Lower leg skin (tissue), 4 donors: ENCODE data around the gene GLP1R. TPM values are rescaled to one million over a fixed set of nuclear protein-coding genes. Genes with fewer than 3 reads are reported as not detected.

Source experiments
- DNase-seq, 2 donors: peaks; one replicate each; pipeline ENCODE4 v3.0.0-alpha.2; 2019; ENCODE audit warnings: low spot score in 2 of 2
- H3K4me3 ChIP-seq: fragments of 200-600 bp; sonication (generic); 2 replicates; pipeline ENCODE4 v1.5.1; 2017; ENCODE audit warnings: mild to moderate bottlenecking, low read depth; ENCODE audit not compliant: poor library complexity, severe bottlenecking
- CTCF ChIP-seq, 3 donors: fragments of 450-650 bp; IDR thresholded peaks; one replicate each; pipeline ENCODE4 v1.5.1; 2016; ENCODE audit warnings: antibody characterized with exemption in 3 of 3, mild to moderate bottlenecking in 3 of 3, moderate library complexity in 2 of 3
- POLR2A ChIP-seq, 2 donors: fragments of 450-650 bp; IDR thresholded peaks; one replicate each; pipeline ENCODE4 v1.6.1; 2016 to 2017; ENCODE audit warnings: antibody characterized with exemption in 2 of 2, mild to moderate bottlenecking in 1 of 2, moderate library complexity in 1 of 2
- WGBS, 2 donors: methylation state at CpG; one replicate each; pipeline ENCODE4 v1.1.5; 2018; 5-methylcytosine and 5-hydroxymethylcytosine counted together
- intact Hi-C: fragments of 100-400 bp; cut with DNase I; formaldehyde crosslinking; loops from one replicate; pipeline ENCODE4 v1.15.0; 2023; ENCODE audit warnings: low total_unique reads
- total RNA-seq, 4 donors: library from RNA; depleted of rRNA; stranded (reverse); fragments of >200 nt; gene quantifications; one replicate each; pipeline ENCODE4 v1.1.0, GENCODE V29; 2016

Gene GLP1R
- total RNA-seq, 4 donors from 2014 or later: 0.10 to 1.3 TPM; not detected in 2

GRCh38 chr6:39082310-39082709, 33.7 kb downstream of the GLP1R start:
- intact Hi-C loops: no loop called here
- DNase-seq: no peak
- 72 to 78% methylated on average over 8 of the region's 8 CpGs for WGBS, 2 donors
- H3K4me3 ChIP-seq: no peak overlapping the region
- TF ChIP-seq POLR2A (IDR thresholded peaks at IDR 0.05) (no peak), CTCF (IDR thresholded peaks at IDR 0.05) (no peak)

- intact Hi-C loops: no loop called here
- no peak overlapping the region for H3K4me3 ChIP-seq
- TF ChIP-seq POLR2A (IDR thresholded peaks at IDR 0.05): no peak
- TF ChIP-seq CTCF (IDR thresholded peaks at IDR 0.05): no peak
- peak in 1 of 2 donors; percentile 48 for DNase-seq
- 11 to 31% methylated on average over 1 of the region's 2 CpGs for WGBS, 2 donors
Measured at GRCh38 chr6:39083231-39083634, 34.7 kb downstream of the GLP1R start.

DNA sequence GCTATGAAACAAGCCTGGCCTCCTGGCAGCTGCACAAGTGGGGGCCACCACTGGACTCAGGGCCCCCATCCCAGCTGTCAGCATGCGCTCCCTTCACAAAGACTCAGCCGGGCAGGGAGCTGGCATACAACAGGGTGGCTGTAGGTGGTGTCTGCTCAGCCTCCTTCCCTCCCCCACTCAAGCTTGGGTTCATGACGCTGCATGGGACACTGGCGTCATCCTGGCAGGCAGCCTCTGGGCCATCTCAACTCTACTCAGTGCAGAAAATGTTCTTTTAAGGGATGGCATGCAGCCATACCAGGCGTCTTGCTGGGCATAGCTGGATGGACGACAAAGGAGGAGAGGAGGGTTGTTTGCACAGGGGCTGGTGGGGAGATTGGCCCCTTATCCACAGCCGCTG, 35.9 kb downstream of the GLP1R start:
- intact Hi-C loops: no loop called here
- WGBS, 2 donors: 81 to 83% methylated on average over 7 of the region's 7 CpGs
- TF ChIP-seq POLR2A (IDR thresholded peaks at IDR 0.05) (no peak), CTCF (IDR thresholded peaks at IDR 0.05) (no peak)
- DNase-seq: no peak
- no peak overlapping the region for H3K4me3 ChIP-seq

DNA sequence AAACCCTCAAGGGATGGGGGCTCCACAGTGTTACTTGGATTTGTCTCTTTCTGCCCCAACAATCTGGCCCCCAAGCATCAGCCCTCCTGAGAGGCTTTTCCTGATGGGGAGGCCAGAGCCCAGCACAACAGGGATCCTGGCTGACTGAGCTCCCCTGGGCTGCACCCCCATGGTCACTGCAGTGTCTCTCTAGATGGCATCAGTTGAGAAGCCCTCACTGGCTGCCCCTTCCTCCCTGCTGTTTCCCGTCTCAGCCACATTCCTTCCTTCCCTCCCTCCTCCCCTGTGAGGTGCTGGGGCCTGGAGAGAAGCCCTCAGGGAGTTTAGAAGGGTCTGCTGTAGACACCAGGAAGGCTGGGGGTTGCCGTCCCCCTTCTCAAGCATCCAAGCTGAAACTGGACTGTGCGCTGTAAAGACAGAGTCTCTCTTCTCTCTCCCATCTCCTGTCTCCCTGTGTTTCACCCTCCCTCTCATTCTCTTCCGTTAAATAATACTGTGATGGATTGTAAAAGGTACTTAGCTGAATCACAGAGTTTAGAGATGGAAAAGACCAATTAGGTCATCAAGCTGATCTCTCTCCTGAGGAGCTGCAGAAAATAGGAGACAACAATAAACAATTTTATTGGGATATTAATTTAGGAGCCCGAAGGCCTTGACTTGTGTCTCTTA, 36.7 kb downstream of the GLP1R start:
- no peak overlapping the region for H3K4me3 ChIP-seq
- no peak for DNase-seq
- no peak for TF ChIP-seq CTCF (IDR thresholded peaks at IDR 0.05)
- TF ChIP-seq POLR2A (IDR thresholded peaks at IDR 0.05): no peak
- 67 to 69% methylated on average over 5 of the region's 5 CpGs for WGBS, 2 donors
- intact Hi-C loops: no loop called here

GRCh38 chr6:39086294-39086693, 37.7 kb downstream of the GLP1R start:
- intact Hi-C loops: no loop called here
- DNase-seq: no peak
- no peak for TF ChIP-seq POLR2A (IDR thresholded peaks at IDR 0.05)
- no peak for TF ChIP-seq CTCF (IDR thresholded peaks at IDR 0.05)
- H3K4me3 ChIP-seq: no peak overlapping the region
- WGBS, 2 donors: 72% methylated on average over 7 of the region's 7 CpGs

- DNase-seq: no peak
- 44 to 58% methylated on average over 6 of the region's 6 CpGs for WGBS, 2 donors
- intact Hi-C loops: no loop called here
- no peak overlapping the region for H3K4me3 ChIP-seq
- TF ChIP-seq POLR2A (IDR thresholded peaks at IDR 0.05) (no peak), CTCF (IDR thresholded peaks at IDR 0.05) (no peak)
Measured at GRCh38 chr6:39086711-39087110, 38.1 kb downstream of the GLP1R start.
